Sigmoid colon (tissue), 7 donors: ENCODE data around the gene APPL1. TPM values are rescaled to one million over a fixed set of nuclear protein-coding genes. Genes with fewer than 3 reads are reported as not detected.

ENCODE experiments used
- DNase-seq: peaks from one replicate; pipeline ENCODE4 v3.0.0-alpha.2; 2019
- H3K27ac ChIP-seq, 4 donors: fragments of 200-600 bp; sonication (generic); one replicate each; pipeline ENCODE4 v1.5.1; 2016 to 2019; ENCODE audit warnings: mild to moderate bottlenecking in 1 of 4
- H3K27me3 ChIP-seq, 3 donors: fragments of 200-600 bp; sonication (generic); one replicate each; pipeline ENCODE4 v1.5.1; 2019; ENCODE audit warnings: mild to moderate bottlenecking in 1 of 3
- H3K36me3 ChIP-seq, 4 donors: fragments of 200-600 bp; sonication (generic); one replicate each; pipeline ENCODE4 v1.5.1; 2016 to 2019
- H3K4me1 ChIP-seq, 4 donors: fragments of 200-600 bp; sonication (generic); one replicate each; pipeline ENCODE4 v1.5.1; 2017 to 2019
- H3K4me3 ChIP-seq, 4 donors: fragments of 200-600 bp; sonication (generic); one replicate each; pipeline ENCODE4 v1.5.1; 2017 to 2019; ENCODE audit warnings: mild to moderate bottlenecking in 2 of 4, moderate library complexity in 1 of 4
- H3K9me3 ChIP-seq, 4 donors: fragments of 200-600 bp in 3 of 4; sonication (generic) in 3 of 4; one replicate each; pipeline versions ENCODE4 v1.5.1 to v1.6.1; 2013 to 2019
- CTCF ChIP-seq, 4 experiments: fragments of 450-650 bp in 3 of 4; fragments of 200-600 bp in 1 of 4; IDR thresholded peaks; one replicate each; pipeline ENCODE4 v1.5.1; 2016 to 2019; ENCODE audit warnings: antibody characterized with exemption in 4 of 4, mild to moderate bottlenecking in 3 of 4, moderate library complexity in 2 of 4
- EP300 ChIP-seq, 4 donors: sonication (generic); formaldehyde crosslinking; IDR thresholded peaks; one replicate each; pipeline ENCODE4 v1.6.1; 2017; ENCODE audit warnings: antibody characterized with exemption in 4 of 4
- POLR2A ChIP-seq, 2 donors: fragments of 450-650 bp; IDR thresholded peaks; one replicate each; pipeline ENCODE4 v1.6.1; 2016; ENCODE audit warnings: antibody characterized with exemption in 2 of 2, mild to moderate bottlenecking in 2 of 2, moderate library complexity in 2 of 2
- POLR2AphosphoS5 ChIP-seq, 4 donors: sonication (generic); formaldehyde crosslinking; IDR thresholded peaks; one replicate each; pipeline ENCODE4 v1.6.1; 2017; ENCODE audit warnings: antibody characterized with exemption in 4 of 4
- WGBS, 2 donors: extraction: QIAGEN DNeasy Blood & Tissue Kit; methylation state at CpG; one replicate each; pipeline ENCODE4 v1.1.7; 2013; 5-methylcytosine and 5-hydroxymethylcytosine counted together
- intact Hi-C: fragments of 100-400 bp; cut with DNase I; formaldehyde crosslinking; loops from one replicate; pipeline ENCODE4 v1.15.1; 2023
- polyA plus RNA-seq, 3 donors: library from polyadenylated mRNA; stranded (reverse); fragments of 200-250 nt; gene quantifications; one replicate each; pipeline ENCODE4 v1.2.3, GENCODE V29; 2013
- total RNA-seq, 4 donors: library from RNA; depleted of rRNA; stranded (reverse); fragments of >200 nt; gene quantifications; one replicate each; pipeline ENCODE4 v1.1.0, GENCODE V29; 2016
- donor health status: healthy with polysubstance abuse.
- donor health status: Bipolar disorder and iron deficiency.
- donor health status: healthy.

The APPL1 gene
- total and polyA plus RNA-seq, 7 donors, result 12.6 to 63.7 (median 34.9) TPM

DNA sequence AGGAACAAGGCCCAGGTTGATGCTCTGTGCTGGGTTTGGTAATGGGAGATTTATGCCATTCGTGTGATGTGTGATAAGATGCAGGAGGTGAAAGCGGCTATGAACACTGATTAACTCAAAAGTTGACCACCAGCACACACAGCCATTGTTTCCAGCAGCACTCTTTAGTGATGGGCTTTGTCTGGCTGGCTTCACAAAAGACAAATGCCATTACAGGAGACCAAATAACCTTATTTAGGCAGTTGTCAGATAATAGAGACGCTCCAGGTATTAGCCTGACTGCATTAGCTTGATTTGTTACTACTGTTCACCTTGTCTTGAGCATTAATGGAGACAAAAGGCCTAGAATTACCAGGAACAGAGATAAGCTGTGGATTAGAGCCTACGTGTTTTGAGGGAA lies 32.9 kb upstream of the APPL1 start:
- no peaks in the 10 kb centered on the region for H3K4me1 ChIP-seq
- no peaks in the 10 kb centered on the region for H3K9me3 ChIP-seq
- peaks cover 0 to 6% (median 0%) of the 10 kb centered on the region in 3 donors for H3K27me3 ChIP-seq
- no peak overlapping the region for H3K4me3 ChIP-seq
- intact Hi-C loops, result no loop called here
- TF ChIP-seq POLR2A (IDR thresholded peaks at IDR 0.05) (no peak), CTCF (IDR thresholded peaks at IDR 0.05) (no peak), EP300 (IDR thresholded peaks at IDR 0.05) (no peak)
- DNase-seq, result no peak
- no peak overlapping the region for H3K27ac ChIP-seq
- 90 to 95% methylated on average over 4 of the region's 4 CpGs for whole genome bisulfite sequencing, 2 donors
- H3K36me3 ChIP-seq, result no peaks in the 10 kb centered on the region

DNA sequence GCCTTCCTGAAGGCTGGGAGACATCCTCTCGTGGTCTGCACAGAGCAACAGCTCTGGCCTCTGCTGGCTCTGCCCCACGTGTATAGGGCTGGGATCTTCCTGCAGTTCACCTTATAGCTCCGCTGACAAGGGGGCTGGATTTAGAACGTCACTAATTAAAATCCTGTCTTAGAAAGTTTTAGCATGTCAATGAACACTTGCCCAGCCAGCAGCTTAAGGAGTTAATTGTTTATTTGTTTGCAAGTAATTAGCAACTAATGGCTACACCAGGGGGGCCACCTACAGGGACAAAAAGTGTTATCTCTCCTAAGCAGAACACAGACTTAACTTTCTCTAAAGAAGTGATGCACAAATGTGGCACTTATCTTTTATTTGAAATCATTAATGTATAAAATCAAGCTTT lies 27.6 kb upstream of the APPL1 start, which contains the start of gene HESX1:
TSS of gene HESX1 (minus strand) at position 84 of the 403 bp plus-strand sequence. CDS start at position 24, 60 bp downstream.
- Histone ChIP-seq H3K4me1 (no peaks in the 10 kb centered on the region), H3K36me3 (no peaks in the 10 kb centered on the region), H3K9me3 (no peaks in the 10 kb centered on the region), H3K27me3 (peaks cover 0 to 6% (median 0%) of the 10 kb centered on the region in 3 donors), H3K4me3 (no peak within 1 kb of the TSS), H3K27ac (no peak within 1 kb of the TSS)
- WGBS, 2 donors, result 61 to 77% methylated on average over 4 of the region's 4 CpGs
- no peak for DNase-seq
- TF ChIP-seq EP300 (IDR thresholded peaks at IDR 0.05) (no peak), POLR2A (IDR thresholded peaks at IDR 0.05) (no peak), POLR2AphosphoS5 (IDR thresholded peaks at IDR 0.05) (no peak), CTCF (IDR thresholded peaks at IDR 0.05) (no peak)
- intact Hi-C loops, result no loop called here

DNA sequence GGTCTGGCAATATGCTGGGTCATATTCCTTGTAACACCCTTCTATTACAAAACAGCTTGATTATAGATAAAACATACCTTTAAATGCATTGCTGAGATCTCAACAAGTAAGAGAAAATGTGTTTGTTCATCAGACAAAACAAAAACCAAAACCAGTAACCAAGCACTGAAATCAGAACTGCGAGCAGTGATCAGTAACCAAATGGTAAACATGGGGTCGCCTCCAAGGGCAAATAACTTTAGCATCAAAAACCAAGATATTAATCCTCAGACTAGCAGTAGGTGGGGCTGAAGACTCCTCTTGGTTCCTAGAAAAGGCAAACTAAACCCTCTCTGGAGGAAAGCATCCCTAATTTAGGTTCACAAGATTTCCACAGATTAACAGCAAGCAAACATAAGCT lies 21.1 kb upstream of the APPL1 start:
- H3K9me3 ChIP-seq, result no peaks in the 10 kb centered on the region
- WGBS, 2 donors, result 88 to 95% methylated on average over 2 of the region's 2 CpGs
- intact Hi-C loops, result no loop called here

GRCh38 chr3:57221883-57222282 lies 5.6 kb upstream of the APPL1 start:
- 67 to 77% methylated on average over 2 of the region's 2 CpGs for WGBS, 2 donors

More for the DNA sequence above, 21.1 kb upstream of the APPL1 start:
- H3K4me3 ChIP-seq, result no peak overlapping the region
- TF ChIP-seq EP300 (IDR thresholded peaks at IDR 0.05) (no peak), POLR2AphosphoS5 (IDR thresholded peaks at IDR 0.05) (no peak), POLR2A (IDR thresholded peaks at IDR 0.05) (no peak)
- no peak overlapping the region for H3K27ac ChIP-seq
- H3K27me3 ChIP-seq, result no peaks in the 10 kb centered on the region
- no peaks in the 10 kb centered on the region for H3K36me3 ChIP-seq
- no peak for DNase-seq
- H3K4me1 ChIP-seq, result no peaks in the 10 kb centered on the region

DNA sequence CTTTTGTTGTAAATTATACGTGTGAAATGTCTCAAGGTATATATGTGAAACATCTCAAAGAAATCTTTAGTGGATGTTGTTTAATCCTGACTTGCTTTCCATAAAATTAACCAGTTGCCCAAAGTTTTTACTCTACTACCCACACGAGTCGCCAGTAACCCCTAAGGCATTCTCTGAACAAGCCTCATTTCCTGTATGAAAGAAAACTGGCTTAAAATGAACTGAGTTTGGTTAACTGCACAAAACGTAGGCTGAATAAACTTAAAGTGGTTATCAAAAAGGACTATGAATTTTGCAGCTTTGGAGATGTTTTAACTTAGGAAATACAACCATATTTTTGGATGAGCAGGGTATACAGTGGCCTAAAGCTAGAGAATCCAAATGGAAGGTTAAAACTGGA lies 2.7 kb upstream of the APPL1 start:
- no peak for DNase-seq
- TF ChIP-seq CTCF (IDR thresholded peaks at IDR 0.05), result no peak
- no peak for TF ChIP-seq POLR2A (IDR thresholded peaks at IDR 0.05)
- no peak for TF ChIP-seq EP300 (IDR thresholded peaks at IDR 0.05)
- TF ChIP-seq POLR2AphosphoS5 (IDR thresholded peaks at IDR 0.05), result no peak
- H3K27ac ChIP-seq, result no peak overlapping the region
- no peak overlapping the region for H3K4me3 ChIP-seq
- no peaks in the 10 kb centered on the region for H3K9me3 ChIP-seq
- 61 to 78% methylated on average over 4 of the region's 4 CpGs for WGBS, 2 donors
- intact Hi-C loops, result loop anchor here (5.0 kb wide), 2 partner anchors 228 to 543 kb away; partner anchors contain the start of gene TASOR
- peaks cover 0 to 22% (median 18%) of the 10 kb centered on the region in 4 donors for H3K4me1 ChIP-seq
- H3K27me3 ChIP-seq, result no peaks in the 10 kb centered on the region
- no peaks in the 10 kb centered on the region for H3K36me3 ChIP-seq

More at GRCh38 chr3:57221883-57222282, 5.6 kb upstream of the APPL1 start:
- Histone ChIP-seq H3K27ac (no peak overlapping the region), H3K27me3 (no peaks in the 10 kb centered on the region), H3K36me3 (no peaks in the 10 kb centered on the region), H3K4me3 (no peak overlapping the region), H3K9me3 (no peaks in the 10 kb centered on the region), H3K4me1 (peaks cover 0 to 5% (median 3%) of the 10 kb centered on the region in 4 donors)
- TF ChIP-seq POLR2A (IDR thresholded peaks at IDR 0.05) (no peak), EP300 (IDR thresholded peaks at IDR 0.05) (no peak), POLR2AphosphoS5 (IDR thresholded peaks at IDR 0.05) (no peak), CTCF (IDR thresholded peaks at IDR 0.05) (no peak)
- intact Hi-C loops, result no loop called here
- DNase-seq, result no peak
